Panc1 (cell line): ENCODE results near the gene KIFC3. TPM values are rescaled to one million over a fixed set of nuclear protein-coding genes. Genes with fewer than 3 reads are reported as not detected.

Experiments
- ATAC-seq: fragments of 200-7000 bp; cut with Tn5 transposase; 2 replicates; pipeline ENCODE4 v1.9.1; 2020; ENCODE audit warnings: mild to moderate bottlenecking, moderate library complexity
- BruUV-seq: library from RNA; stranded (reverse); fragments of 400-500 nt; replicated peaks from 2 replicates; lab custom pipeline; 2021; lab: Mats Ljungman, UMichigan
- CTCF ChIA-PET: fragments of 300-600 bp; sonication (Branson Sonifier 250); formaldehyde crosslinking; loops from one replicate; lab custom pipeline; 2022; ENCODE audit warnings: antibody characterized with exemption; lab: Charles Lee
- POLR2A ChIA-PET: fragments of 300-600 bp; sonication (Branson Sonifier 250); formaldehyde crosslinking; loops from one replicate; lab custom pipeline; 2022; ENCODE audit warnings: antibody characterized with exemption; lab: Charles Lee
- DNase-seq: peaks from one replicate; pipeline ENCODE4 v3.0.0-alpha.2; 2010; ENCODE audit warnings: low read depth, low spot score
- H3K27ac ChIP-seq: 2 replicates; pipeline ENCODE4 v1.5.1; 2011; ENCODE audit warnings: mild to moderate bottlenecking, low read length, inconsistent platforms
- H3K27me3 ChIP-seq: fragments of 200-500 bp; sonication (Bioruptor generic); 2 replicates; pipeline ENCODE4 v1.6.0; 2014; ENCODE audit warnings: low read length, inconsistent platforms; ENCODE audit not compliant: control insufficient read depth, insufficient read depth
- H3K36me3 ChIP-seq: fragments of 200-500 bp; sonication (Bioruptor generic); 2 replicates; pipeline ENCODE4 v1.5.1; 2014; ENCODE audit warnings: inconsistent platforms, mild to moderate bottlenecking, low read length, moderate library complexity; ENCODE audit not compliant: control insufficient read depth, insufficient read depth
- H3K4me1 ChIP-seq: 2 replicates; pipeline ENCODE4 v1.5.1; 2011; ENCODE audit warnings: inconsistent platforms, mild to moderate bottlenecking, low read length, moderate library complexity; ENCODE audit not compliant: control insufficient read depth, insufficient read depth
- H3K4me3 ChIP-seq, 2 experiments: 2 replicates each; pipeline ENCODE4 v1.5.1; 2011 to 2012; ENCODE audit warnings: low read depth in 2 of 2, low read length in 2 of 2, mild to moderate bottlenecking in 2 of 2, inconsistent platforms in 1 of 2, moderate library complexity in 1 of 2
- H3K9me3 ChIP-seq: fragments of 200-500 bp; sonication (Bioruptor generic); 2 replicates; pipeline ENCODE4 v1.5.1; 2014; ENCODE audit warnings: low read depth, mild to moderate bottlenecking, inconsistent platforms, low read length, moderate library complexity; ENCODE audit not compliant: control insufficient read depth, insufficient read depth
- POLR2AphosphoS5 ChIP-seq: IDR thresholded peaks from 2 replicates; pipeline ENCODE4 v1.6.1; 2012; ENCODE audit warnings: mild to moderate bottlenecking, low read depth, low read length, moderate library complexity
- SIN3A ChIP-seq: IDR thresholded peaks from 2 replicates; pipeline ENCODE4 v1.6.1; 2012; ENCODE audit warnings: low read depth, mild to moderate bottlenecking, low read length, moderate library complexity, borderline replicate concordance; ENCODE audit not compliant: insufficient read depth
- TCF7L2 ChIP-seq: IDR thresholded peaks from 2 replicates; pipeline ENCODE4 v1.6.1; 2011; ENCODE audit warnings: mild to moderate bottlenecking, low read depth, low read length, inconsistent platforms
- in situ Hi-C: cut with HindIII; loops from 2 replicates; pipeline ENCODE4 v1.10.0; 2016; ENCODE audit warnings: low sequenced_read_pairs, low pct_unique_long_range_greater_than_20kb
- intact Hi-C: fragments of 100-400 bp; cut with micrococcal nuclease; formaldehyde crosslinking; loops from one replicate; pipeline ENCODE4 v1.10.0; 2022; ENCODE audit not compliant: unreplicated experiment
- total RNA-seq: library from RNA; stranded (reverse); gene quantifications from one replicate; pipeline ENCODE4 v1.2.1, GENCODE V29; 2021; ENCODE audit not compliant: unreplicated experiment
- TF ChIP-seq, protein P1 (sequence below), 2 experiments: IDR thresholded peaks; 2 replicates each; pipeline ENCODE4 v1.6.1; 2011 to 2012; ENCODE audit warnings: low read depth in 2 of 2, control low read depth in 1 of 2, low read length in 1 of 2, mild to moderate bottlenecking in 1 of 2, moderate library complexity in 1 of 2; ENCODE audit not compliant: insufficient read depth in 1 of 2
- TF ChIP-seq, protein P2 (sequence below): fragments of 450-650 bp; IDR thresholded peaks from 2 replicates; pipeline ENCODE4 v1.5.1; 2017; ENCODE audit warnings: mild to moderate bottlenecking

KIFC3 gene
- total RNA-seq, 1 experiment from 2014 or later = 51.5 TPM

DNA sequence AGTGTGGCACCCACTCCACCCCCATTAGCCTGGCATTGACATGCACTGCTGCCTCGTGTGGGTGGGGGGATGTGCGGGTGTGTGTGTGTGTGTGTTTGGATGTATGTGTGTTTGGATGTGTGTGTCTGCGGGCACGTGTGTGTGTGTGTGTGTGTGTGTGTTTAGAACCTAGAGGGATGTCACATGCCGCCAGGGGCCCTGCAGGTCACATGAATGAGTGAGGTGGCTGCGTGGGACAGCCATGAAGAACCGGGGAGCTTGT, 57.7 kb downstream of the KIFC3 start:
- Histone ChIP-seq H3K36me3 (no peaks in the 10 kb centered on the region), H3K4me3 (no peak overlapping the region), H3K27me3 (no peaks in the 10 kb centered on the region), H3K9me3 (no peaks in the 10 kb centered on the region), H3K27ac (no peak overlapping the region), H3K4me1 (no peaks in the 10 kb centered on the region)
- no peak for TF ChIP-seq POLR2AphosphoS5
- TF ChIP-seq, protein P1, sequence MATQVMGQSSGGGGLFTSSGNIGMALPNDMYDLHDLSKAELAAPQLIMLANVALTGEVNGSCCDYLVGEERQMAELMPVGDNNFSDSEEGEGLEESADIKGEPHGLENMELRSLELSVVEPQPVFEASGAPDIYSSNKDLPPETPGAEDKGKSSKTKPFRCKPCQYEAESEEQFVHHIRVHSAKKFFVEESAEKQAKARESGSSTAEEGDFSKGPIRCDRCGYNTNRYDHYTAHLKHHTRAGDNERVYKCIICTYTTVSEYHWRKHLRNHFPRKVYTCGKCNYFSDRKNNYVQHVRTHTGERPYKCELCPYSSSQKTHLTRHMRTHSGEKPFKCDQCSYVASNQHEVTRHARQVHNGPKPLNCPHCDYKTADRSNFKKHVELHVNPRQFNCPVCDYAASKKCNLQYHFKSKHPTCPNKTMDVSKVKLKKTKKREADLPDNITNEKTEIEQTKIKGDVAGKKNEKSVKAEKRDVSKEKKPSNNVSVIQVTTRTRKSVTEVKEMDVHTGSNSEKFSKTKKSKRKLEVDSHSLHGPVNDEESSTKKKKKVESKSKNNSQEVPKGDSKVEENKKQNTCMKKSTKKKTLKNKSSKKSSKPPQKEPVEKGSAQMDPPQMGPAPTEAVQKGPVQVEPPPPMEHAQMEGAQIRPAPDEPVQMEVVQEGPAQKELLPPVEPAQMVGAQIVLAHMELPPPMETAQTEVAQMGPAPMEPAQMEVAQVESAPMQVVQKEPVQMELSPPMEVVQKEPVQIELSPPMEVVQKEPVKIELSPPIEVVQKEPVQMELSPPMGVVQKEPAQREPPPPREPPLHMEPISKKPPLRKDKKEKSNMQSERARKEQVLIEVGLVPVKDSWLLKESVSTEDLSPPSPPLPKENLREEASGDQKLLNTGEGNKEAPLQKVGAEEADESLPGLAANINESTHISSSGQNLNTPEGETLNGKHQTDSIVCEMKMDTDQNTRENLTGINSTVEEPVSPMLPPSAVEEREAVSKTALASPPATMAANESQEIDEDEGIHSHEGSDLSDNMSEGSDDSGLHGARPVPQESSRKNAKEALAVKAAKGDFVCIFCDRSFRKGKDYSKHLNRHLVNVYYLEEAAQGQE (IDR thresholded peaks at IDR 0.05; ENCODE audit: insufficient read depth in 1 of 2, low read depth in 2 of 2, low read length in 1 of 2) = no peak
- TF ChIP-seq TCF7L2 = no peak
- no peak for TF ChIP-seq SIN3A
- intact Hi-C loops (no loop called here), in situ Hi-C loops (no loop called here)
- no peak for ATAC-seq
- ChIA-PET POLR2A (no interaction called here), CTCF (no interaction called here)
- no TSS peak for BruUV-seq
- no peak for DNase-seq

DNA sequence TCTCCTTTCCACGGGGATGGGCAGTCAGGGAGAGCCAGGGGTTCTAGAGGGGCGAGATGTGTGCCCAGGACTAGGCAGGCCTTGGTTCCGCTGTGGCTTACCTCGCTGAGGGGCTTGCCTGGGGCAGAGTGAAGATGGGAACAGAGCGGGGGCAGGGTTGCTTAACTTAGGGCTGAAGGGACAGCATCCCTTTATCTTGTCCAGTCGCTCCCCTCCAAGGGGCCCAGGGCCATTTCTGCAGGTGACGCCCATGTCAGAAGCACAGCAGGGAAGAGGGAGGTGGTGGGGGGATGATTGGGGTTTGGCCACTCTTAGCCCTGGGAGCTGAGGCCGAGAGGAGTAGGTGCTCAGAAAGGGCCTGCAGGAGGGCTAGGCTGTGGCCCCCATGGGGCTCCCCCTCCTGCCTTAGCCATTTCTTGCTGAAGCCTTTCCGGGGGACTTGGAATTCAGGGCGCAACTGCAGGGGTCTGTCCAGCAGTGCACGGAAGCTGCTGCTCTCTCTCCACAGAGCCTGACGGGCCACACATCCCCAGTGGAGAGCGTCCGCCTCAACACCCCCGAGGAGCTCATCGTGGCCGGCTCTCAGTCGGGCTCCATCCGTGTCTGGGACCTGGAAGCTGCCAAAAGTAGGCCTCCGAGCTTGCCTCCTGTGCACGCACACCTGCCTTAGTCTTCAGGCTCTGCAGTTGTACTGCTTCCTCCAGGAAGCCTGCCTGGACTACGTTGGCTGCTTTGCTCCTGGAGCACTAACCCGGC, 58.2 kb downstream of the KIFC3 start:
- ChIA-PET CTCF (no interaction called here), POLR2A (no interaction called here)
- in situ Hi-C loops = no loop called here
- no peak for DNase-seq
- H3K9me3 ChIP-seq = no peaks in the 10 kb centered on the region
- H3K4me1 ChIP-seq = no peaks in the 10 kb centered on the region
- no TSS peak for BruUV-seq
- no peaks in the 10 kb centered on the region for H3K27me3 ChIP-seq
- H3K36me3 ChIP-seq = no peaks in the 10 kb centered on the region
- no peak overlapping the region for H3K27ac ChIP-seq
- TF ChIP-seq SIN3A (no peak), POLR2AphosphoS5 (no peak), TCF7L2 (no peak)
- TF ChIP-seq, protein P2, sequence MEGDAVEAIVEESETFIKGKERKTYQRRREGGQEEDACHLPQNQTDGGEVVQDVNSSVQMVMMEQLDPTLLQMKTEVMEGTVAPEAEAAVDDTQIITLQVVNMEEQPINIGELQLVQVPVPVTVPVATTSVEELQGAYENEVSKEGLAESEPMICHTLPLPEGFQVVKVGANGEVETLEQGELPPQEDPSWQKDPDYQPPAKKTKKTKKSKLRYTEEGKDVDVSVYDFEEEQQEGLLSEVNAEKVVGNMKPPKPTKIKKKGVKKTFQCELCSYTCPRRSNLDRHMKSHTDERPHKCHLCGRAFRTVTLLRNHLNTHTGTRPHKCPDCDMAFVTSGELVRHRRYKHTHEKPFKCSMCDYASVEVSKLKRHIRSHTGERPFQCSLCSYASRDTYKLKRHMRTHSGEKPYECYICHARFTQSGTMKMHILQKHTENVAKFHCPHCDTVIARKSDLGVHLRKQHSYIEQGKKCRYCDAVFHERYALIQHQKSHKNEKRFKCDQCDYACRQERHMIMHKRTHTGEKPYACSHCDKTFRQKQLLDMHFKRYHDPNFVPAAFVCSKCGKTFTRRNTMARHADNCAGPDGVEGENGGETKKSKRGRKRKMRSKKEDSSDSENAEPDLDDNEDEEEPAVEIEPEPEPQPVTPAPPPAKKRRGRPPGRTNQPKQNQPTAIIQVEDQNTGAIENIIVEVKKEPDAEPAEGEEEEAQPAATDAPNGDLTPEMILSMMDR = no peak
- TF ChIP-seq, protein P1 (IDR thresholded peaks at IDR 0.05; ENCODE audit: insufficient read depth in 1 of 2, low read depth in 2 of 2, low read length in 1 of 2) = no peak
- no peak for ATAC-seq
- H3K4me3 ChIP-seq = no peak overlapping the region
- intact Hi-C loops = no loop called here
